Measurements from ENCODE around the gene DCST2. TPM values are rescaled to one million over a fixed set of nuclear protein-coding genes. Genes with fewer than 3 reads are reported as not detected.

DCST2 gene
- total and polyA plus RNA-seq, 9 of the 15 experiments (the other 6 are each of a cell fraction or from before 2014, with no cell fraction given) = 0.09 to 0.49 (median 0.11) TPM; not detected in 3

DNA sequence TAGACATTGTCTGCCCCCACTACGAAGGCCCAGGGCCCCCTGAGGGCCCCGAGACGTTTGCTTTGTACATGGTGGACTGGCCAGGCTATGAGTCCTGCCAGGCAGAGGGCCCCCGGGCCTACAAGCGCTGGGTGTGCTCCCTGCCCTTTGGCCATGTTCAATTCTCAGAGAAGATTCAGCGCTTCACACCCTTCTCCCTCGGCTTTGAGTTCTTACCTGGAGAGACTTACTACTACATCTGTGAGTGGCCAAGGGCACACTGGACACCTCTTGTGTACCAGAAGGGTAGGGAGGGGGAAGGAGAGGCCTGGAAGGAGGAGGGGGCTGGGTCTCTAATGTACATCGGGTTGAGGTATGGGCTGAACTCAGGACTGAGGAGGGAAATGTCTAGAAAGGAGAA, 33.2 kb upstream of the DCST2 start:
- Histone ChIP-seq H3K27me3 (ENCODE audit: control insufficient read depth in 2 of 2, insufficient read depth in 2 of 2, low read length in 2 of 2) (no peaks in the 10 kb centered on the region), H2AFZ (ENCODE audit: low read depth, low read length) (no peak overlapping the region), H3K27ac (ENCODE audit: extremely low read depth, low read depth, low read length) (no peak overlapping the region), H3K9ac (ENCODE audit: insufficient read depth in 1 of 2, low read depth in 2 of 2, low read length in 2 of 2) (peak overlapping the region in 1 of 2 experiments; percentile 64; a peak in 2 of 4 replicates), H3K4me3 (no peak overlapping the region), H3K79me2 (ENCODE audit: control insufficient read depth, insufficient read depth, low read length) (peaks cover 9% of the 10 kb centered on the region; the same call in 2 of the 3 replicates), H3K4me2 (ENCODE audit: insufficient read depth, low read length) (no peak overlapping the region), H3K9me3 (replicated peaks; ENCODE audit: control insufficient read depth, insufficient read depth, low read depth, low read length) (no peaks in the 10 kb centered on the region), H4K20me1 (replicated peaks; ENCODE audit: control insufficient read depth, insufficient read depth, low read length) (no peaks in the 10 kb centered on the region; the same call in 1 of the 2 replicates), H3K36me3 (ENCODE audit: control insufficient read depth, insufficient read depth, low read length) (peaks cover 17% of the 10 kb centered on the region; the same call in 1 of the 3 replicates), H3K4me1 (replicated peaks in 1 of 2; ENCODE audit: control insufficient read depth in 2 of 2, insufficient read depth in 2 of 2, low read length in 2 of 2) (peaks cover 41 to 71% of the 10 kb centered on the region in 2 experiments), H3K9me1 (ENCODE audit: control insufficient read depth, insufficient read depth, low read length) (peaks cover 6% of the 10 kb centered on the region)
- ChIA-PET CTCF (ENCODE audit: low intra/inter-chr PET ratio) (no interaction called here), POLR2A (interaction anchor here (0.6 kb wide), 1 partner anchor 13 kb away, joined by 3 read pairs; no protein-coding TSS in a partner anchor)
- no peak for ATAC-seq
- 71% methylated on average over 7 of the region's 8 CpGs for WGBS (ENCODE audit: insufficient coverage, low coverage, missing lambda C conversion rate)
- BruUV-seq (replicated peaks) = no TSS peak
- intact Hi-C loops (cut with micrococcal nuclease) (no loop called here), in situ Hi-C loops (cut with MboI) (no loop called here)
- no peak for TF ChIP-seq GTF2F1 (IDR thresholded peaks at IDR 0.05; ENCODE audit: low read depth, low read length)
- TF ChIP-seq, protein P1, sequence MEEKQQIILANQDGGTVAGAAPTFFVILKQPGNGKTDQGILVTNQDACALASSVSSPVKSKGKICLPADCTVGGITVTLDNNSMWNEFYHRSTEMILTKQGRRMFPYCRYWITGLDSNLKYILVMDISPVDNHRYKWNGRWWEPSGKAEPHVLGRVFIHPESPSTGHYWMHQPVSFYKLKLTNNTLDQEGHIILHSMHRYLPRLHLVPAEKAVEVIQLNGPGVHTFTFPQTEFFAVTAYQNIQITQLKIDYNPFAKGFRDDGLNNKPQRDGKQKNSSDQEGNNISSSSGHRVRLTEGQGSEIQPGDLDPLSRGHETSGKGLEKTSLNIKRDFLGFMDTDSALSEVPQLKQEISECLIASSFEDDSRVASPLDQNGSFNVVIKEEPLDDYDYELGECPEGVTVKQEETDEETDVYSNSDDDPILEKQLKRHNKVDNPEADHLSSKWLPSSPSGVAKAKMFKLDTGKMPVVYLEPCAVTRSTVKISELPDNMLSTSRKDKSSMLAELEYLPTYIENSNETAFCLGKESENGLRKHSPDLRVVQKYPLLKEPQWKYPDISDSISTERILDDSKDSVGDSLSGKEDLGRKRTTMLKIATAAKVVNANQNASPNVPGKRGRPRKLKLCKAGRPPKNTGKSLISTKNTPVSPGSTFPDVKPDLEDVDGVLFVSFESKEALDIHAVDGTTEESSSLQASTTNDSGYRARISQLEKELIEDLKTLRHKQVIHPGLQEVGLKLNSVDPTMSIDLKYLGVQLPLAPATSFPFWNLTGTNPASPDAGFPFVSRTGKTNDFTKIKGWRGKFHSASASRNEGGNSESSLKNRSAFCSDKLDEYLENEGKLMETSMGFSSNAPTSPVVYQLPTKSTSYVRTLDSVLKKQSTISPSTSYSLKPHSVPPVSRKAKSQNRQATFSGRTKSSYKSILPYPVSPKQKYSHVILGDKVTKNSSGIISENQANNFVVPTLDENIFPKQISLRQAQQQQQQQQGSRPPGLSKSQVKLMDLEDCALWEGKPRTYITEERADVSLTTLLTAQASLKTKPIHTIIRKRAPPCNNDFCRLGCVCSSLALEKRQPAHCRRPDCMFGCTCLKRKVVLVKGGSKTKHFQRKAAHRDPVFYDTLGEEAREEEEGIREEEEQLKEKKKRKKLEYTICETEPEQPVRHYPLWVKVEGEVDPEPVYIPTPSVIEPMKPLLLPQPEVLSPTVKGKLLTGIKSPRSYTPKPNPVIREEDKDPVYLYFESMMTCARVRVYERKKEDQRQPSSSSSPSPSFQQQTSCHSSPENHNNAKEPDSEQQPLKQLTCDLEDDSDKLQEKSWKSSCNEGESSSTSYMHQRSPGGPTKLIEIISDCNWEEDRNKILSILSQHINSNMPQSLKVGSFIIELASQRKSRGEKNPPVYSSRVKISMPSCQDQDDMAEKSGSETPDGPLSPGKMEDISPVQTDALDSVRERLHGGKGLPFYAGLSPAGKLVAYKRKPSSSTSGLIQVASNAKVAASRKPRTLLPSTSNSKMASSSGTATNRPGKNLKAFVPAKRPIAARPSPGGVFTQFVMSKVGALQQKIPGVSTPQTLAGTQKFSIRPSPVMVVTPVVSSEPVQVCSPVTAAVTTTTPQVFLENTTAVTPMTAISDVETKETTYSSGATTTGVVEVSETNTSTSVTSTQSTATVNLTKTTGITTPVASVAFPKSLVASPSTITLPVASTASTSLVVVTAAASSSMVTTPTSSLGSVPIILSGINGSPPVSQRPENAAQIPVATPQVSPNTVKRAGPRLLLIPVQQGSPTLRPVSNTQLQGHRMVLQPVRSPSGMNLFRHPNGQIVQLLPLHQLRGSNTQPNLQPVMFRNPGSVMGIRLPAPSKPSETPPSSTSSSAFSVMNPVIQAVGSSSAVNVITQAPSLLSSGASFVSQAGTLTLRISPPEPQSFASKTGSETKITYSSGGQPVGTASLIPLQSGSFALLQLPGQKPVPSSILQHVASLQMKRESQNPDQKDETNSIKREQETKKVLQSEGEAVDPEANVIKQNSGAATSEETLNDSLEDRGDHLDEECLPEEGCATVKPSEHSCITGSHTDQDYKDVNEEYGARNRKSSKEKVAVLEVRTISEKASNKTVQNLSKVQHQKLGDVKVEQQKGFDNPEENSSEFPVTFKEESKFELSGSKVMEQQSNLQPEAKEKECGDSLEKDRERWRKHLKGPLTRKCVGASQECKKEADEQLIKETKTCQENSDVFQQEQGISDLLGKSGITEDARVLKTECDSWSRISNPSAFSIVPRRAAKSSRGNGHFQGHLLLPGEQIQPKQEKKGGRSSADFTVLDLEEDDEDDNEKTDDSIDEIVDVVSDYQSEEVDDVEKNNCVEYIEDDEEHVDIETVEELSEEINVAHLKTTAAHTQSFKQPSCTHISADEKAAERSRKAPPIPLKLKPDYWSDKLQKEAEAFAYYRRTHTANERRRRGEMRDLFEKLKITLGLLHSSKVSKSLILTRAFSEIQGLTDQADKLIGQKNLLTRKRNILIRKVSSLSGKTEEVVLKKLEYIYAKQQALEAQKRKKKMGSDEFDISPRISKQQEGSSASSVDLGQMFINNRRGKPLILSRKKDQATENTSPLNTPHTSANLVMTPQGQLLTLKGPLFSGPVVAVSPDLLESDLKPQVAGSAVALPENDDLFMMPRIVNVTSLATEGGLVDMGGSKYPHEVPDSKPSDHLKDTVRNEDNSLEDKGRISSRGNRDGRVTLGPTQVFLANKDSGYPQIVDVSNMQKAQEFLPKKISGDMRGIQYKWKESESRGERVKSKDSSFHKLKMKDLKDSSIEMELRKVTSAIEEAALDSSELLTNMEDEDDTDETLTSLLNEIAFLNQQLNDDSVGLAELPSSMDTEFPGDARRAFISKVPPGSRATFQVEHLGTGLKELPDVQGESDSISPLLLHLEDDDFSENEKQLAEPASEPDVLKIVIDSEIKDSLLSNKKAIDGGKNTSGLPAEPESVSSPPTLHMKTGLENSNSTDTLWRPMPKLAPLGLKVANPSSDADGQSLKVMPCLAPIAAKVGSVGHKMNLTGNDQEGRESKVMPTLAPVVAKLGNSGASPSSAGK (IDR thresholded peaks at IDR 0.05) = no peak
- TF ChIP-seq, protein P2, sequence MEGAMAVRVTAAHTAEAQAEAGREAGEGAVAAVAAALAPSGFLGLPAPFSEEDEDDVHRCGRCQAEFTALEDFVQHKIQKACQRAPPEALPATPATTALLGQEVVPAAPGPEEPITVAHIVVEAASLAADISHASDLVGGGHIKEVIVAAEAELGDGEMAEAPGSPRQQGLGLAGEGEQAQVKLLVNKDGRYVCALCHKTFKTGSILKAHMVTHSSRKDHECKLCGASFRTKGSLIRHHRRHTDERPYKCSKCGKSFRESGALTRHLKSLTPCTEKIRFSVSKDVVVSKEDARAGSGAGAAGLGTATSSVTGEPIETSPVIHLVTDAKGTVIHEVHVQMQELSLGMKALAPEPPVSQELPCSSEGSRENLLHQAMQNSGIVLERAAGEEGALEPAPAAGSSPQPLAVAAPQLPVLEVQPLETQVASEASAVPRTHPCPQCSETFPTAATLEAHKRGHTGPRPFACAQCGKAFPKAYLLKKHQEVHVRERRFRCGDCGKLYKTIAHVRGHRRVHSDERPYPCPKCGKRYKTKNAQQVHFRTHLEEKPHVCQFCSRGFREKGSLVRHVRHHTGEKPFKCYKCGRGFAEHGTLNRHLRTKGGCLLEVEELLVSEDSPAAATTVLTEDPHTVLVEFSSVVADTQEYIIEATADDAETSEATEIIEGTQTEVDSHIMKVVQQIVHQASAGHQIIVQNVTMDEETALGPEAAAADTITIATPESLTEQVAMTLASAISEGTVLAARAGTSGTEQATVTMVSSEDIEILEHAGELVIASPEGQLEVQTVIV (CRISPR knock-in tag; IDR thresholded peaks at IDR 0.05; ENCODE audit: borderline replicate concordance) = no peak
- no peak for TF ChIP-seq SMARCC2 (IDR thresholded peaks at IDR 0.05; ENCODE audit: low read depth)
- no peak for FAIRE-seq
- DNase-seq (ENCODE audit: extremely low read depth in 1 of 4, low spot score in 3 of 4) = no peak

Measured in K562 (cell line).